Tibial nerve (tissue), 4 donors: ENCODE results near the gene WBP1.

Source experiments
- EP300 ChIP-seq, 2 donors: sonication (generic); formaldehyde crosslinking; IDR thresholded peaks; one replicate each; pipeline ENCODE4 v1.6.1; 2017; ENCODE audit warnings: antibody characterized with exemption in 2 of 2, mild to moderate bottlenecking in 1 of 2
- POLR2A ChIP-seq, 2 donors: fragments of 450-650 bp; IDR thresholded peaks; one replicate each; pipeline ENCODE4 v1.6.1; 2017; ENCODE audit warnings: antibody characterized with exemption in 2 of 2, mild to moderate bottlenecking in 2 of 2, moderate library complexity in 2 of 2
- TF ChIP-seq, protein P1 (sequence below), 5 experiments: fragments of 200-600 bp in 3 of 5; fragments of 450-650 bp in 2 of 5; sonication (generic) in 3 of 5; IDR thresholded peaks; one replicate each; pipeline ENCODE4 v1.5.1; 2016 to 2019; ENCODE audit warnings: antibody characterized with exemption in 5 of 5, mild to moderate bottlenecking in 3 of 5, moderate library complexity in 2 of 5

DNA sequence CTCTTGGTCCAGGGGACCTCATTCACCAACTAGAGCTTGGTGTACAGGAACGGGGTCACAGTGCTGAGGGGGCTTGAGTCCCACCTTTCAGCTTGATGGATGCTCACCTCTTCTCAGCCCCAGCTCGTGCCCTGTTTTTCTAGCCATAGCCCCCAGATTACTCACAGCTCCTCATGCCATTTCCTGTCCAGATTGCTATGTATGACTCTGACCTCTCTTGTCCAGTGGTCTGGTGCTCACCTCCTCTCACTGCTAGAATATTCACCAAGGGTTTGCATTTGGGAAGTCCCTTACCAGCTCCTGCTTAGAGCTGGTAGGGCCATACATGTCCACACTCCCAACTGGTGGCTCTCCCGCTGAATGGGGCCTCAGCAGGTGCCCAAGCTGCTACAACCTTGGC is 35.3 kb downstream of the WBP1 start:
- TF ChIP-seq, protein P1, sequence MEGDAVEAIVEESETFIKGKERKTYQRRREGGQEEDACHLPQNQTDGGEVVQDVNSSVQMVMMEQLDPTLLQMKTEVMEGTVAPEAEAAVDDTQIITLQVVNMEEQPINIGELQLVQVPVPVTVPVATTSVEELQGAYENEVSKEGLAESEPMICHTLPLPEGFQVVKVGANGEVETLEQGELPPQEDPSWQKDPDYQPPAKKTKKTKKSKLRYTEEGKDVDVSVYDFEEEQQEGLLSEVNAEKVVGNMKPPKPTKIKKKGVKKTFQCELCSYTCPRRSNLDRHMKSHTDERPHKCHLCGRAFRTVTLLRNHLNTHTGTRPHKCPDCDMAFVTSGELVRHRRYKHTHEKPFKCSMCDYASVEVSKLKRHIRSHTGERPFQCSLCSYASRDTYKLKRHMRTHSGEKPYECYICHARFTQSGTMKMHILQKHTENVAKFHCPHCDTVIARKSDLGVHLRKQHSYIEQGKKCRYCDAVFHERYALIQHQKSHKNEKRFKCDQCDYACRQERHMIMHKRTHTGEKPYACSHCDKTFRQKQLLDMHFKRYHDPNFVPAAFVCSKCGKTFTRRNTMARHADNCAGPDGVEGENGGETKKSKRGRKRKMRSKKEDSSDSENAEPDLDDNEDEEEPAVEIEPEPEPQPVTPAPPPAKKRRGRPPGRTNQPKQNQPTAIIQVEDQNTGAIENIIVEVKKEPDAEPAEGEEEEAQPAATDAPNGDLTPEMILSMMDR (IDR thresholded peaks at IDR 0.05), result no peak
- no peak for TF ChIP-seq EP300 (IDR thresholded peaks at IDR 0.05)
- TF ChIP-seq POLR2A (IDR thresholded peaks at IDR 0.05), result no peak
